Natural killer cell (primary cell): ENCODE results near the gene ABCB8. TPM values are rescaled to one million over a fixed set of nuclear protein-coding genes. Genes with fewer than 3 reads are reported as not detected.

Experiments
- ATAC-seq, 3 donors: fragments of 150-1000 bp in 2 of 3; fragments of 200-7000 bp in 1 of 3; cut with Tn5 transposase; 1 replicate in 1 of 3; 2 replicates in 2 of 3; pipeline ENCODE4 v1.10.0; 2021; ENCODE audit warnings: mild to moderate bottlenecking in 2 of 3, moderate library complexity in 2 of 3
- DNase-seq, 2 donors: peaks; one replicate each; pipeline versions ENCODE4 v3.0.0 to v3.0.0-alpha.2; 2013 to 2021; ENCODE audit warnings: mixed read lengths in 1 of 2
- H3K27ac ChIP-seq: one replicate; pipeline ENCODE4 v1.5.1; 2013; ENCODE audit warnings: mild to moderate bottlenecking, low read length
- H3K27me3 ChIP-seq: one replicate; pipeline ENCODE4 v1.6.1; 2013; ENCODE audit warnings: low read length; ENCODE audit not compliant: control insufficient read depth, insufficient read depth
- H3K36me3 ChIP-seq: one replicate; pipeline ENCODE4 v1.6.1; 2013; ENCODE audit warnings: low read length; ENCODE audit not compliant: control insufficient read depth, insufficient read depth
- H3K4me1 ChIP-seq: one replicate; pipeline ENCODE4 v1.6.1; 2013; ENCODE audit warnings: low read length; ENCODE audit not compliant: control insufficient read depth, insufficient read depth
- H3K4me3 ChIP-seq: one replicate; pipeline ENCODE4 v1.5.1; 2013; ENCODE audit warnings: low read length
- H3K9me3 ChIP-seq: one replicate; pipeline ENCODE4 v1.6.1; 2013; ENCODE audit warnings: low read length; ENCODE audit not compliant: control insufficient read depth, insufficient read depth
- H3K27ac Mint-ChIP-seq, 2 donors: one replicate each; pipeline ENCODE4 v1.8.0; 2022; ENCODE audit warnings: mild to moderate bottlenecking in 2 of 2, mixed read lengths in 2 of 2, moderate library complexity in 1 of 2
- H3K27me3 Mint-ChIP-seq, 2 donors: one replicate each; pipeline ENCODE4 v1.8.0; 2022; ENCODE audit warnings: low read depth in 2 of 2, mixed read lengths in 2 of 2
- H3K36me3 Mint-ChIP-seq: one replicate; pipeline ENCODE4 v1.8.0; 2022; ENCODE audit warnings: mixed read lengths
- H3K4me1 Mint-ChIP-seq, 2 donors: one replicate each; pipeline ENCODE4 v1.8.0; 2022; ENCODE audit warnings: mixed read lengths in 2 of 2
- H3K4me3 Mint-ChIP-seq: one replicate; pipeline ENCODE4 v1.8.0; 2022; ENCODE audit warnings: mild to moderate bottlenecking, moderate library complexity, mixed read lengths
- H3K9me3 Mint-ChIP-seq, 2 donors: one replicate each; pipeline ENCODE4 v1.8.0; 2022; ENCODE audit warnings: mixed read lengths in 2 of 2
- WGBS: methylation state at CpG from one replicate; pipeline ENCODE4 v1.1.7; 2013; ENCODE audit warnings: missing lambda C conversion rate; ENCODE audit not compliant: insufficient coverage; 5-methylcytosine and 5-hydroxymethylcytosine counted together
- intact Hi-C: fragments of 100-400 bp; cut with micrococcal nuclease; formaldehyde crosslinking; loops from one replicate; pipeline ENCODE4 v1.14.2; 2022
- total RNA-seq, 4 donors: library from RNA; stranded (reverse); fragments of 120-200 nt in 1 of 4; gene quantifications; one replicate each; pipeline versions ENCODE4 v1.2.3 to v1.2.4, GENCODE V29; 2013 to 2022
- TF ChIP-seq, protein P1 (sequence below): fragments of 200-600 bp; IDR thresholded peaks from one replicate; pipeline ENCODE4 v1.8.0; 2022; ENCODE audit warnings: antibody characterized with exemption

ABCB8 gene
- total RNA-seq, 3 donors from 2014 or later (not counting 1 experiment from before 2014, with no cell fraction given): 50.6 to 60.5 (median 53.7) TPM

DNA sequence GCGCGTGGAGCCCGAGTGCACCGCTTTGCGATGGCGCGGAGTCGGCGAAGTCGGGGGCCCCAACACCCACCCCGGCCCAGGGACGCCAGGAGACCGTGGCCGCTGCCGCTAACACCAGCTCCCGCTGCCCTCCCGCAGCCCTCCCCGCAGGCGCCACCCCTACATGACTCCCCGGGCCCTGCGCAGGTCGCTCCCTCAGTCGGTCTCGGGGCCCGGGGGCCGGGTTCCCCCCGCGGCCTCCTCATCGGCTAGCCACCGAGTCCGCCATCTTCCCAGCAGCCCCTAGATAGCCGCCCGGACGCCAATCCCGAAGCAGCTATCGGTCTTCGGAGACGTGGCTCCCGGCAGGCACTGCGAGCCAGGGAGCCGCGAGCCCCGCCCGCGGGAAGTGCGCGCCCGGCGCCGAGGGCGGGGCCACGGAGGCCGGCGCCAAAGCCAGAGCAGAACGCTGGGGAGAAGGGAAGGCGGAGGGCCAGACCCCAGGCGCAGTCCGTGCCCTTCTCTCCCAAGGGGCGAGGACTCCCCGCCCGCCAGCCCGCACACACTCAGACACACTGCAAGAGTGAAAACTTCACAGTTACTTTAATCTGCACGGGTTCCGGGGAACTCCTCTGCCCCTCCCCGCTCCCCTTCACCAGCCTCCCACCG is 52.4 kb downstream of the ABCB8 start, which contains the start of gene FASTK:
FASTK (minus strand) TSS at position 288 of the 648 bp plus-strand sequence; CDS start at position 245, 43 bp downstream.
- 2% methylated on average over 66 of the region's 66 CpGs for WGBS
- Mint-ChIP-seq H3K36me3 (no peaks in the 10 kb centered on the region), H3K4me1 (peaks cover 30 to 51% of the 10 kb centered on the region in 2 donors), H3K9me3 (no peaks in the 10 kb centered on the region), H3K27ac (peak within 1 kb of the TSS; percentile 50 to 98), H3K4me3 (peak within 1 kb of the TSS; percentile 89), H3K27me3 (no peaks in the 10 kb centered on the region)
- DNase-seq: peak; percentile 82 to 94
- Histone ChIP-seq H3K27me3 (no peaks in the 10 kb centered on the region), H3K9me3 (no peaks in the 10 kb centered on the region), H3K4me1 (peaks cover 44% of the 10 kb centered on the region), H3K27ac (peak within 1 kb of the TSS; percentile 78), H3K36me3 (peaks cover 11% of the 10 kb centered on the region), H3K4me3 (peak within 1 kb of the TSS; percentile 78)
- TF ChIP-seq, protein P1, sequence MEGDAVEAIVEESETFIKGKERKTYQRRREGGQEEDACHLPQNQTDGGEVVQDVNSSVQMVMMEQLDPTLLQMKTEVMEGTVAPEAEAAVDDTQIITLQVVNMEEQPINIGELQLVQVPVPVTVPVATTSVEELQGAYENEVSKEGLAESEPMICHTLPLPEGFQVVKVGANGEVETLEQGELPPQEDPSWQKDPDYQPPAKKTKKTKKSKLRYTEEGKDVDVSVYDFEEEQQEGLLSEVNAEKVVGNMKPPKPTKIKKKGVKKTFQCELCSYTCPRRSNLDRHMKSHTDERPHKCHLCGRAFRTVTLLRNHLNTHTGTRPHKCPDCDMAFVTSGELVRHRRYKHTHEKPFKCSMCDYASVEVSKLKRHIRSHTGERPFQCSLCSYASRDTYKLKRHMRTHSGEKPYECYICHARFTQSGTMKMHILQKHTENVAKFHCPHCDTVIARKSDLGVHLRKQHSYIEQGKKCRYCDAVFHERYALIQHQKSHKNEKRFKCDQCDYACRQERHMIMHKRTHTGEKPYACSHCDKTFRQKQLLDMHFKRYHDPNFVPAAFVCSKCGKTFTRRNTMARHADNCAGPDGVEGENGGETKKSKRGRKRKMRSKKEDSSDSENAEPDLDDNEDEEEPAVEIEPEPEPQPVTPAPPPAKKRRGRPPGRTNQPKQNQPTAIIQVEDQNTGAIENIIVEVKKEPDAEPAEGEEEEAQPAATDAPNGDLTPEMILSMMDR: no peak
- ATAC-seq: peak; percentile 73 to 91 (median 79)
- intact Hi-C loops: loop anchor here (1.0 to 5.0 kb wide), 3 partner anchors 22 to 262 kb away; partner anchors contain the start of genes ABCB8 and NUB1

DNA sequence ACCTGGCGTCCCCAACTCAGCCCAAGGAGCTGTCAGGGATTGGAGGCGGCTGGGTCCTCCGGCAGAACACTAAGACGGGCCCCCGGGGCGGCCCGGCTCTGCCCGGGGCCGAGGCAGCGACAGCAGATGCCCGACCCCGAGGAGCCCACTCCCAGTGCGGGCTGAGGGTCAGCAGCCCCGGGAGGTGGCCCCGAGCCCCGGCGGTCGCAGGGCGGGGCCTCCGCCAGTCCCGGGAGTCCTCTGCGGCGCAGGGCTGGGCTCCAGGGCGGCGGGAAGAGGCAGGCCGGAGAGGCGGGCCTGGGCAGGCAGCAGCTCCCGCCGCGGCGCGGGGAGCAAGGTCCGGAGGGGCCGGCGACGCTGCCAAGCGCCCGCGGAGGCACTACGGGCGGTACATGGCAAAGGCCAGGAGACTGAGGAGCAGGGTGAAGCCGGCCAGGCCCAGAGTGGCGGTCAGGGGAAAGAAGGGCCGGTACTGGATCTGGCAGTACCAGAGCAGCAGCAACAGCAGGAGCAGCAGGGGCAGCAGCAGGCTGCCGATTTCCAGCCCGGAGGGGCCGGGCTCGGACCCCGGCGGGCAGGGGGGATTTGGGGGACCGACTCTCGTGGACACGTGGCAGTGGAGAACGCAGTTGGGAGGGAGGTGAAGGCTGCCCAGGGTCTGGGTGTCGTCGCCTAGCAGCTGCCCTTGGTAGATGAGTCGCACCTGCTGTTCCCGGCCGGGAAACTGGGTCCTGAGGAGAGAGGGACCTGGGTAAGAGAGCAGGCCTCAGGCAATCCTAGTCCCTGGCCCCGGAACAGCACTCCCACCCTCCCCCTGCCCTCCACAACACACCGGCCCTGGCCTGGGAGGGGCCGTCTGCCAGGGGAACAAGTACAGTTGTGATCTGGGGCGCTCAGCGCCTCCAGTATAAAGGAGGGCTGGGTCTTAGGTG is 53.2 kb downstream of the ABCB8 start:
- peak overlapping the region; percentile 88 for H3K27ac ChIP-seq
- H3K36me3 Mint-ChIP-seq: no peaks in the 10 kb centered on the region
- H3K4me3 Mint-ChIP-seq: peak overlapping the region; percentile 89
- no peaks in the 10 kb centered on the region for H3K27me3 Mint-ChIP-seq
- peaks cover 47% of the 10 kb centered on the region for H3K4me1 ChIP-seq
- H3K27ac Mint-ChIP-seq: peak overlapping the region; percentile 88 to 98
- ATAC-seq: no peak
- H3K27me3 ChIP-seq: no peaks in the 10 kb centered on the region
- no peaks in the 10 kb centered on the region for H3K9me3 Mint-ChIP-seq
- peaks cover 9% of the 10 kb centered on the region for H3K36me3 ChIP-seq
- WGBS: 76% methylated on average over 63 of the region's 64 CpGs
- TF ChIP-seq, protein P1: no peak
- H3K4me3 ChIP-seq: peak overlapping the region; percentile 13
- no peaks in the 10 kb centered on the region for H3K9me3 ChIP-seq
- H3K4me1 Mint-ChIP-seq: peaks cover 35 to 56% of the 10 kb centered on the region in 2 donors
- peak in 1 of 2 donors; percentile 23 for DNase-seq
- intact Hi-C loops: loop anchor here (5.0 kb wide), 1 partner anchor 261 kb away; the partner anchor contains the start of gene NUB1

GRCh38 chr7:151082141-151083070 is 54.2 kb downstream of the ABCB8 start:
- Histone ChIP-seq H3K27me3 (no peaks in the 10 kb centered on the region), H3K36me3 (peaks cover 3% of the 10 kb centered on the region), H3K27ac (peak overlapping the region; percentile 88), H3K4me1 (peaks cover 51% of the 10 kb centered on the region), H3K4me3 (peak overlapping the region; percentile 64), H3K9me3 (no peaks in the 10 kb centered on the region)
- H3K36me3 Mint-ChIP-seq: no peaks in the 10 kb centered on the region
- peaks cover 35 to 61% of the 10 kb centered on the region in 2 donors for H3K4me1 Mint-ChIP-seq
- H3K27me3 Mint-ChIP-seq: no peaks in the 10 kb centered on the region
- WGBS: 66% methylated on average over 42 of the region's 42 CpGs
- no peak for ATAC-seq
- no peak for DNase-seq
- intact Hi-C loops: loop anchor here (5.0 kb wide), 1 partner anchor 260 kb away; the partner anchor contains the start of gene NUB1
- peak overlapping the region; percentile 92 for H3K4me3 Mint-ChIP-seq
- H3K9me3 Mint-ChIP-seq: no peaks in the 10 kb centered on the region
- TF ChIP-seq, protein P1: no peak
- peak overlapping the region; percentile 88 to 98 for H3K27ac Mint-ChIP-seq
